HL-60 (cell line): ENCODE results near the gene SAMSN1.

Source experiments
- GABPA ChIP-seq: IDR thresholded peaks from 2 replicates; pipeline ENCODE4 v1.6.1; 2012; ENCODE audit warnings: low read depth
- POLR2AphosphoS5 ChIP-seq: IDR thresholded peaks from 2 replicates; pipeline ENCODE4 v1.6.1; 2012; ENCODE audit warnings: low read depth
- SPI1 ChIP-seq: IDR thresholded peaks from 2 replicates; pipeline ENCODE4 v1.6.1; 2012; ENCODE audit warnings: low read depth, mild to moderate bottlenecking, borderline replicate concordance
- TF ChIP-seq, protein P1 (sequence below): IDR thresholded peaks from one replicate; pipeline ENCODE4 v1.5.1; 2011; ENCODE audit warnings: low read length, control low read depth, inconsistent platforms; ENCODE audit not compliant: insufficient read depth
- TF ChIP-seq, protein P2 (sequence below): IDR thresholded peaks from 2 replicates; pipeline ENCODE4 v1.6.1; 2012; ENCODE audit warnings: low read depth; ENCODE audit not compliant: insufficient replicate concordance

DNA sequence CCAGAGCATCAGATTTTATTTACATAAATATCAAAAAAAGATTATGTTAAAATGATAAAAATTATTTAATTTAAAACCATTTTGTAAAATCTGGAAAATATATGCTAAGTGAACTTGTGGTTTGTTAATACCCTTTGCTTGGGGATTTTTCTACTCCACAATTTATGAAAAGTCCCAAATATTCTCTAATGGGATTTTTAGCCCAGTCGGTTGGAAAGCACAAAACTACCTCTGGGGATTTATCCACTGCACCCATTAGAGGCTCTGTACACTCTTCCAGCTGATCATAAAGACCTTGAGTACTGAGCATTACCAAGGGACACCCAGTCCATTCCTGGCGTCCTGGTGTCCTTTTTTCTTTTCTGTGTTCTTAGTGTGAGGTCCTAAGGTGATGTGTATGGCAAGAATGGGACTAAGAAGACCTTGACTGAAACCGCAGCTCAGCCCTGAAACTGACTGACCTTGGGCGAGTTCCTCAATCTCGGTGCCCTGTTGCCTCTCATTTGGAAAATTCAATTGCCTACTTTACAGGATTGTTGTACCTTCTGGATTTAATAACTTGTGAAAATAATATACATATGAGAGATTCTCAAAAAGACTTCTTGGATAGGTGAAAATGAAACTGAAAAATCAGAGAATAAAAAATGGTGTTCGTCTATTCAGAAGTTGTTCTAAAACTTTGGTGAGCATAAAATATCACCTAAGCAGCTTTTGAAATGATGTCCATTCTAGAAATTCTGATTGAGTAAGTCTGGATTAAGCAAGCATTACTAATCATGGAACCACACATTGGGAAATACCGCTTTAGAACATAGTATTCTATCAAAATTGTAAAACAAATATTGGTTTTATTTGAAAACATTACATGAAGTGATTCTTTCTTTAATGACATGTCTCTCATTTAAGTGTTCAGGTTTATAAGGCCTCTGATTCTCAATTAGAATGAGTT lies 21.5 kb upstream of the SAMSN1 start:
- TF ChIP-seq SPI1 (peak; percentile 34; the same call in 1 of the 2 replicates), POLR2AphosphoS5 (no peak), GABPA (no peak)
- TF ChIP-seq, protein P1, sequence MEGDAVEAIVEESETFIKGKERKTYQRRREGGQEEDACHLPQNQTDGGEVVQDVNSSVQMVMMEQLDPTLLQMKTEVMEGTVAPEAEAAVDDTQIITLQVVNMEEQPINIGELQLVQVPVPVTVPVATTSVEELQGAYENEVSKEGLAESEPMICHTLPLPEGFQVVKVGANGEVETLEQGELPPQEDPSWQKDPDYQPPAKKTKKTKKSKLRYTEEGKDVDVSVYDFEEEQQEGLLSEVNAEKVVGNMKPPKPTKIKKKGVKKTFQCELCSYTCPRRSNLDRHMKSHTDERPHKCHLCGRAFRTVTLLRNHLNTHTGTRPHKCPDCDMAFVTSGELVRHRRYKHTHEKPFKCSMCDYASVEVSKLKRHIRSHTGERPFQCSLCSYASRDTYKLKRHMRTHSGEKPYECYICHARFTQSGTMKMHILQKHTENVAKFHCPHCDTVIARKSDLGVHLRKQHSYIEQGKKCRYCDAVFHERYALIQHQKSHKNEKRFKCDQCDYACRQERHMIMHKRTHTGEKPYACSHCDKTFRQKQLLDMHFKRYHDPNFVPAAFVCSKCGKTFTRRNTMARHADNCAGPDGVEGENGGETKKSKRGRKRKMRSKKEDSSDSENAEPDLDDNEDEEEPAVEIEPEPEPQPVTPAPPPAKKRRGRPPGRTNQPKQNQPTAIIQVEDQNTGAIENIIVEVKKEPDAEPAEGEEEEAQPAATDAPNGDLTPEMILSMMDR, result no peak
- TF ChIP-seq, protein P2, sequence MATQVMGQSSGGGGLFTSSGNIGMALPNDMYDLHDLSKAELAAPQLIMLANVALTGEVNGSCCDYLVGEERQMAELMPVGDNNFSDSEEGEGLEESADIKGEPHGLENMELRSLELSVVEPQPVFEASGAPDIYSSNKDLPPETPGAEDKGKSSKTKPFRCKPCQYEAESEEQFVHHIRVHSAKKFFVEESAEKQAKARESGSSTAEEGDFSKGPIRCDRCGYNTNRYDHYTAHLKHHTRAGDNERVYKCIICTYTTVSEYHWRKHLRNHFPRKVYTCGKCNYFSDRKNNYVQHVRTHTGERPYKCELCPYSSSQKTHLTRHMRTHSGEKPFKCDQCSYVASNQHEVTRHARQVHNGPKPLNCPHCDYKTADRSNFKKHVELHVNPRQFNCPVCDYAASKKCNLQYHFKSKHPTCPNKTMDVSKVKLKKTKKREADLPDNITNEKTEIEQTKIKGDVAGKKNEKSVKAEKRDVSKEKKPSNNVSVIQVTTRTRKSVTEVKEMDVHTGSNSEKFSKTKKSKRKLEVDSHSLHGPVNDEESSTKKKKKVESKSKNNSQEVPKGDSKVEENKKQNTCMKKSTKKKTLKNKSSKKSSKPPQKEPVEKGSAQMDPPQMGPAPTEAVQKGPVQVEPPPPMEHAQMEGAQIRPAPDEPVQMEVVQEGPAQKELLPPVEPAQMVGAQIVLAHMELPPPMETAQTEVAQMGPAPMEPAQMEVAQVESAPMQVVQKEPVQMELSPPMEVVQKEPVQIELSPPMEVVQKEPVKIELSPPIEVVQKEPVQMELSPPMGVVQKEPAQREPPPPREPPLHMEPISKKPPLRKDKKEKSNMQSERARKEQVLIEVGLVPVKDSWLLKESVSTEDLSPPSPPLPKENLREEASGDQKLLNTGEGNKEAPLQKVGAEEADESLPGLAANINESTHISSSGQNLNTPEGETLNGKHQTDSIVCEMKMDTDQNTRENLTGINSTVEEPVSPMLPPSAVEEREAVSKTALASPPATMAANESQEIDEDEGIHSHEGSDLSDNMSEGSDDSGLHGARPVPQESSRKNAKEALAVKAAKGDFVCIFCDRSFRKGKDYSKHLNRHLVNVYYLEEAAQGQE, result no peak
